Dendritic cell treated with granulocyte-macrophage colony-stimulating factor and Interleukin-4, amounts not matched to agents 40 ng/mL and 50 ng/mL, for 4 days (primary cell): Measurements from ENCODE around the gene UROS.

Source experiments
- H3K27ac Mint-ChIP-seq: one replicate; pipeline ENCODE4 v1.8.0; 2022; ENCODE audit warnings: mild to moderate bottlenecking, mixed read lengths
- H3K27me3 Mint-ChIP-seq: one replicate; pipeline ENCODE4 v1.8.0; 2022; ENCODE audit warnings: mild to moderate bottlenecking, mixed read lengths
- H3K36me3 Mint-ChIP-seq: one replicate; pipeline ENCODE4 v1.8.0; 2022; ENCODE audit warnings: low read depth, mixed read lengths
- H3K4me1 Mint-ChIP-seq: one replicate; pipeline ENCODE4 v1.8.0; 2022; ENCODE audit warnings: low read depth, mixed read lengths
- H3K4me3 Mint-ChIP-seq: one replicate; pipeline ENCODE4 v1.8.0; 2022; ENCODE audit warnings: mild to moderate bottlenecking, moderate library complexity, mixed read lengths
- H3K9me3 Mint-ChIP-seq: one replicate; pipeline ENCODE4 v1.8.0; 2022; ENCODE audit warnings: mixed read lengths
- intact Hi-C: fragments of 100-400 bp; cut with micrococcal nuclease; formaldehyde crosslinking; loops from one replicate; pipeline ENCODE4 v1.15.0; 2022

UROS gene

DNA sequence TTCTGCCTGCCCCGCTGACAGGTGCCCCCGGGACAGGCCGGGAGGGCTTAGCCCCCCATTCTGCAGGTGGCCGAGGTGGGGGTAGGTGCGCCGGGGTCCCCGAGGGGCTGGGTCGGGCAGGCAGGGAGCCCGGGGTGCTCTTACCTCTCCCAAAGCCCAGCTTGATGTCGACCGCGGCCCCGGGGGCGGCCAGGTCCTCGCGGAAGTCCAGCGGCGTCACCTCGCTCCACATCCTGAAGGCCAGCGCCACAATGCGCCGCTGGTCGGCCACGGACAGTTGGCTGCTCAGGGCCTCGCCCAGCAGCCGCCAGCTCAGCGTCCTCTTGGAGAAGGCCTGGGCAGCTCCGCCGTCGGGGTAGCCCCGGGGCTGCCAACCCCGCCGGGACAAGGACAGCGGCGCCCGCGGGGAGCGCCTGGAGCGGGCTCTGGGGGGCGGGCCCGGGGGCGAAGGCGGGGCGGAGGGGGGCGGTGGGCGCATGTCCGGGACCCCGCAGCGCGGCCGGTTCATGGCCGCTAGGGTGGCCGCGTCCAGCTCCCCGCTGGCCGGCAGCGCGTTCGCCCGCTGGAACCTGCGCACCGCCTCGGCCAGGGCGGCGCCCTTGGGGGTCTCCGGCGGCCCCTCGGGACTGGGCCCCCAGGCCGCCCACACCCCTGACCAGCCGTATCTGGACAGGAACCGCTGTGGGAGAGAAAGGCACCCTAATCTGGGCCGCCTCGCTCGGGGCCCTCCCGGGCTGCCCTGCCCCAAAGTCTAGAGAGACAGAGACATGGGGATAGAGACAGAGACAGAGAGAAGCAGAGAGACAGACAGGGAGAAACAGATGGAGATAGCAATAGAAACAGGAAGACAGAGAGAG is 49.1 kb downstream of the UROS start:
- intact Hi-C loops, result no loop called here
- H3K4me3 Mint-ChIP-seq, result no peak overlapping the region
- peaks cover 8% of the 10 kb centered on the region for H3K36me3 Mint-ChIP-seq
- H3K27ac Mint-ChIP-seq, result no peak overlapping the region
- H3K27me3 Mint-ChIP-seq, result peaks cover 6% of the 10 kb centered on the region
- no peaks in the 10 kb centered on the region for H3K4me1 Mint-ChIP-seq
- no peaks in the 10 kb centered on the region for H3K9me3 Mint-ChIP-seq

DNA sequence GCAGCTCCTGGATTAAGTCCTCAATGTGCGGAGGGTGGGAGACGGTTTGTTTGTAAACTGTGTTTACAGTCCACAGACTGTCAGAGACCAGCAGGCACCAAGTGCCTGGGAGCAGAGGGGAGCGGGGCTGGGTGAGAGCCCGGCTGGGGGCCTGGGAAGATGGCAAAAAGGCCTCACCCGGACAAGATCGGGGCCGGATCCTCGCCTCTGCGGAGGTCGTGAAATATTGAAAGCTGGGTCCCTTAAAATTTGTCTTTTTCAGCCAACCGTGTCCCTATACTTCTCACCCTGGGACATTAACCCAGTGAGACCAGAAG is 50.2 kb downstream of the UROS start:
- H3K27ac Mint-ChIP-seq, result no peak overlapping the region
- H3K9me3 Mint-ChIP-seq, result no peaks in the 10 kb centered on the region
- H3K4me3 Mint-ChIP-seq, result no peak overlapping the region
- H3K36me3 Mint-ChIP-seq, result peaks cover 10% of the 10 kb centered on the region
- no peaks in the 10 kb centered on the region for H3K4me1 Mint-ChIP-seq
- peaks cover 6% of the 10 kb centered on the region for H3K27me3 Mint-ChIP-seq
- intact Hi-C loops, result no loop called here

- Mint-ChIP-seq H3K27me3 (peaks cover 4% of the 10 kb centered on the region), H3K27ac (no peak overlapping the region), H3K4me3 (no peak overlapping the region), H3K36me3 (peaks cover 16% of the 10 kb centered on the region), H3K9me3 (no peaks in the 10 kb centered on the region), H3K4me1 (no peaks in the 10 kb centered on the region)
- intact Hi-C loops, result no loop called here
Observed at GRCh38 chr10:125772112-125772863, 50.8 kb downstream of the UROS start.

DNA sequence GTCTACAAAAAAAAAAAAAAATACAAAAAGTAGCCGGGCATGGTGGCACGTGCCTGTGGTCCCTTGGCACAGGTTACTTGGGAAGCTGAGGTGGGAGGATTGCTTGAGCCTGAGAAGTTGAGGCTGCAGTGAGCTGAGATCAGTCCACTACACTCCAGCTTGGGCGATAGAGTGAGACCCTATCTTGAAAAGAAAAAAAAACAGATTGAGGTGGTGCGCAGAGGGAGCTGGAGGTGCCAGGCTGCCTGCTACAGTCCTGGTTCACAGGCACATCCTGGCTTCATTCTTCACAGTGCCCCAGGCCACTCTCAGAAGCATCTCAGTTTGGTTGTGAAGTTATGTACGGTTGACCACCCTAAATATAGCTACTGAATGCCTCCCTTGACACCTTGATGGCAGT is 52.2 kb downstream of the UROS start:
- Mint-ChIP-seq H3K4me3 (no peak overlapping the region), H3K27ac (no peak overlapping the region), H3K36me3 (peaks cover 29% of the 10 kb centered on the region), H3K4me1 (no peaks in the 10 kb centered on the region), H3K9me3 (no peaks in the 10 kb centered on the region), H3K27me3 (peaks cover 4% of the 10 kb centered on the region)
- intact Hi-C loops, result no loop called here

DNA sequence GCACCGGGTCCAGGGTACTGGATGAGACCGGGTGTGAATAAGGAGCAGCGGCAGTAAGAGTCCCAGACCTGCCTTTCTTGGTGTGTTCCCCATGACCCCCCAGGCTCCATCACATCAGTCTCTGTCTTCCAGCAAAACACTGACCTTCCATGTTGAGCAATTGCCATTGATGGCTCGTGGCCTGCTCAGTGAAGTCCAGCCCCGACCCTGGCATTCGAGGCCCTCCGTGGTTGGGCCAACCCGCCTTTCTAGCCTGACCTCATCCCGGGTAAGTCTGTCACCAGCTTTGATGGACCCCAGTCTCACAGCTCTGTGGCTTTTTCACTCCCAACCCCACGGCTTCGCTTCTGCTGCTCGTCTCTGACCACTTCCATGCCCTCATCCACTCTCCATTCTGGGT is 53.9 kb downstream of the UROS start:
- intact Hi-C loops, result no loop called here
- no peaks in the 10 kb centered on the region for H3K9me3 Mint-ChIP-seq
- H3K27me3 Mint-ChIP-seq, result no peaks in the 10 kb centered on the region
- H3K36me3 Mint-ChIP-seq, result peaks cover 45% of the 10 kb centered on the region
- no peak overlapping the region for H3K27ac Mint-ChIP-seq
- no peak overlapping the region for H3K4me3 Mint-ChIP-seq
- H3K4me1 Mint-ChIP-seq, result no peaks in the 10 kb centered on the region

DNA sequence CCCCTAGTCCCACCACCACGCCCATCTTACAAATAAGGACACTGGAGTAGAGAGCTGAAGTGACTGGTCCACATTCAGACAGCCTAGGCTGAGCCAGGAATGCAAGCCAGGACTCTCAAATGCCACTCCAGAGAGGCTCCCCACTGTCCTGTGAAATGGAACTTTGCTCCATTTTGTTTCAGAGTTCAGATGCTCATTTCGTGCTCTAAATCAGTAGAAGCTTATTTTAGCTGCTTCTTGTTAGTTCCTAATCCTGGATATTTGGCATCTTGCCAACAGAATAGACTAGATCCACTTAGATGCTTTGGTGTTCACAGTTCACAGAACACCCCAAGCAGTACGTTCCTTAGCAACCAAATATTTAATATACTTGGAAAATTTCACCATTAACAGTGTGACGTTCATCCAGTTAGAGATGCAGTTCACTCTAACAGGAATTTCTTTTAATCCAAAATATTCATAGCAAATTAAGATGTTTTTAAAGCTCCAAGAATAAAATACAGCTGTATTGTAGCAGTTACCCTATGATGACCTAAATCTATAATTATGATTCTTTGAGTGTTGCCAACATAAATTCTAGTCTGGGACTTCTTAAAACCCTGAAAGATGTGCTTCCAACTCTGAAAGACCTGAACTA is 54.7 kb downstream of the UROS start:
- Mint-ChIP-seq H3K4me1 (no peaks in the 10 kb centered on the region), H3K9me3 (no peaks in the 10 kb centered on the region), H3K27me3 (no peaks in the 10 kb centered on the region), H3K4me3 (no peak overlapping the region), H3K27ac (no peak overlapping the region), H3K36me3 (peaks cover 54% of the 10 kb centered on the region)
- intact Hi-C loops, result no loop called here

DNA sequence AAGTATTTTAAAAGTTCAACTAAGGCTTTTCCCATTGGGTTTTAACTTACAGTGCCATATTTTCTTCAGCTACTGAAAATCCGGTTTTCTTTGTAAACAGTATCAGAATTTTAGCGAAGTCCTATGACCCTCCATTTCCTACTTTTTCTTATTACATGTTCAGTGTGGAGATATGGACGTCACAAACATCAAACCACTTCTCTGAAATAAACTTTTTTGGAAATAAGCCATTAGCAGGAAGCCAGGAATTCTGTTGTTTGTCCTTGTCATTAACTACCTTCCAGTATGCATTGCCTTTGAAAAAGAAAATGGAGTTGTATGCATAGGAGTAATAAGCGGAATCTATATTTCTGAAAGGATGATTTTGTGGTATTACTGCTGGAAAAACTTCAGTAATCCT is 56.5 kb downstream of the UROS start:
- H3K9me3 Mint-ChIP-seq, result no peaks in the 10 kb centered on the region
- H3K27me3 Mint-ChIP-seq, result no peaks in the 10 kb centered on the region
- H3K4me3 Mint-ChIP-seq, result no peak overlapping the region
- no peak overlapping the region for H3K27ac Mint-ChIP-seq
- H3K4me1 Mint-ChIP-seq, result no peaks in the 10 kb centered on the region
- H3K36me3 Mint-ChIP-seq, result peaks cover 72% of the 10 kb centered on the region
- intact Hi-C loops, result no loop called here

DNA sequence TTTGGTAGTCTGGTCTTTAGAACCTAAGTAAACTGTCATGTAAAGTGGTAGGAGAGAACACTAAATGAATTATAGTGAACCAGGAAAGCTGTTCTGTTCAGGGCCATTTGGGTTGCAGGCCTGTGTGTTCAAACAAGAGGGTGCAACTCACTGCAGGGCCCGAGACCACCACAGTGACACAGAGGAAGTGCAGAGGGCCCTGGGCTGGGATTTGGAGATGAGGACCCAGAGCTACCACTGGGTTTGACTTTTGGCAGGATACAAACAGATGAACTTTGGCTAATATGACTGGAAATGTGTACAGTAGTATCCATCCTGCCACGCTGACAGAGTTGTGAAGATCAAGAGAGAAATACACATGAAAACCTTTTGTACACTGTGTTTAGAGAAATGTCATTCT is 57.2 kb downstream of the UROS start:
- intact Hi-C loops, result no loop called here
- Mint-ChIP-seq H3K27ac (no peak overlapping the region), H3K27me3 (no peaks in the 10 kb centered on the region), H3K4me1 (no peaks in the 10 kb centered on the region), H3K9me3 (no peaks in the 10 kb centered on the region), H3K4me3 (no peak overlapping the region), H3K36me3 (peaks cover 76% of the 10 kb centered on the region)

- H3K4me3 Mint-ChIP-seq, result no peak overlapping the region
- no peaks in the 10 kb centered on the region for H3K9me3 Mint-ChIP-seq
- intact Hi-C loops, result no loop called here
- no peak overlapping the region for H3K27ac Mint-ChIP-seq
- H3K4me1 Mint-ChIP-seq, result no peaks in the 10 kb centered on the region
- peaks cover 87% of the 10 kb centered on the region for H3K36me3 Mint-ChIP-seq
- no peaks in the 10 kb centered on the region for H3K27me3 Mint-ChIP-seq
Observed at GRCh38 chr10:125762692-125763648, 60.1 kb downstream of the UROS start.

DNA sequence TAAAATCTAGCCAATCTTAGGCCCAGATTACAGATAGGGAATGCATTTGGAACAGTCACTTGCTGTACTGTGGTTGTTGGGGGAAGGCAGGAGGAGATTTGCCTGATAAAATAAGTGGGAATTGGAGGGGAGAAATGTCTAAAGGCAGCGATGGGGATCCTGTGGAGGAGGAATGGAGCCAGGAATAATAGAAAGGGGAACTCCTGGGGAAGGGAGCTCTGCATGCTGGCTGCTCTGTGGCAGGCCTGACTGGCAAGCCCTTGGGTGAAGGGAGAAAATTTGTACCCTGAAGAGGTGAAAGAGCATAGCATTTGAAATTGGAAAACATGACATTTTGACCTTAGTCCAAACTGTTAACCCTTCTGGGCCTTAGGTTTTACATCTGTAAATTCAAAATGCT is 61.1 kb downstream of the UROS start:
- H3K4me3 Mint-ChIP-seq, result no peak overlapping the region
- no peaks in the 10 kb centered on the region for H3K27me3 Mint-ChIP-seq
- no peaks in the 10 kb centered on the region for H3K4me1 Mint-ChIP-seq
- H3K9me3 Mint-ChIP-seq, result no peaks in the 10 kb centered on the region
- intact Hi-C loops, result no loop called here
- H3K27ac Mint-ChIP-seq, result no peak overlapping the region
- H3K36me3 Mint-ChIP-seq, result peaks cover 89% of the 10 kb centered on the region

GRCh38 chr10:125757742-125758141 is 65.3 kb downstream of the UROS start:
- H3K27ac Mint-ChIP-seq, result no peak overlapping the region
- no peaks in the 10 kb centered on the region for H3K4me1 Mint-ChIP-seq
- H3K27me3 Mint-ChIP-seq, result no peaks in the 10 kb centered on the region
- H3K9me3 Mint-ChIP-seq, result no peaks in the 10 kb centered on the region
- intact Hi-C loops, result no loop called here
- peaks cover 90% of the 10 kb centered on the region for H3K36me3 Mint-ChIP-seq
- H3K4me3 Mint-ChIP-seq, result no peak overlapping the region

GRCh38 chr10:125756853-125757487 is 66.1 kb downstream of the UROS start:
- Mint-ChIP-seq H3K36me3 (peaks cover 88% of the 10 kb centered on the region), H3K9me3 (no peaks in the 10 kb centered on the region), H3K4me3 (no peak overlapping the region), H3K27ac (no peak overlapping the region), H3K4me1 (no peaks in the 10 kb centered on the region), H3K27me3 (no peaks in the 10 kb centered on the region)
- intact Hi-C loops, result no loop called here

DNA sequence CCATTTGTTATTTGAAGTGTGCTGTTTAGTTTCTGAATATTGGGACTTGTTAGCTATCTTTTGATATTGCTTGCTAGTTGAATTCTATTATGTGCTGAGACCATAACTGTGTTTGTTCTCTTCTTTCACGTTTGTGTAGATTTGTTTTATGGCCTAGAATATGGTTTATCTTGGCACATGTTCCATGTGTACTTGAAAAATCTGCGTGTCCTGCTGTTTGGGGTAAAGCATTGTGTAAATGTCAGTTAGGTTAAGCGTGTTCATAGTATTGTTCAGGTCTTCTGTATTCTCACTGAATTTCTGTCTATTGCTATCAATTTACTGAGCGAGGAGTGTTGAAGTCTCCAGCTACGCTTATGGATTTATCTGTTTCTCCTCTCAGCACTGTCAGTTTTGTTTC is 66.9 kb downstream of the UROS start:
- H3K27ac Mint-ChIP-seq, result no peak overlapping the region
- no peaks in the 10 kb centered on the region for H3K4me1 Mint-ChIP-seq
- no peaks in the 10 kb centered on the region for H3K9me3 Mint-ChIP-seq
- H3K27me3 Mint-ChIP-seq, result no peaks in the 10 kb centered on the region
- intact Hi-C loops, result no loop called here
- no peak overlapping the region for H3K4me3 Mint-ChIP-seq
- H3K36me3 Mint-ChIP-seq, result peaks cover 88% of the 10 kb centered on the region
